Neural cell (in vitro differentiated cells): ENCODE measurements around the gene FMNL1.

ENCODE experiments used
- TF ChIP-seq, protein P1 (sequence below): fragments of 450-650 bp; IDR thresholded peaks from 2 replicates; pipeline ENCODE4 v1.5.1; 2014; ENCODE audit warnings: antibody characterized with exemption, mild to moderate bottlenecking, moderate library complexity; ENCODE audit not compliant: poor library complexity, severe bottlenecking
- TF ChIP-seq, protein P2 (sequence below): IDR thresholded peaks from 2 replicates; pipeline ENCODE4 v1.6.1; 2012; ENCODE audit warnings: borderline replicate concordance

DNA sequence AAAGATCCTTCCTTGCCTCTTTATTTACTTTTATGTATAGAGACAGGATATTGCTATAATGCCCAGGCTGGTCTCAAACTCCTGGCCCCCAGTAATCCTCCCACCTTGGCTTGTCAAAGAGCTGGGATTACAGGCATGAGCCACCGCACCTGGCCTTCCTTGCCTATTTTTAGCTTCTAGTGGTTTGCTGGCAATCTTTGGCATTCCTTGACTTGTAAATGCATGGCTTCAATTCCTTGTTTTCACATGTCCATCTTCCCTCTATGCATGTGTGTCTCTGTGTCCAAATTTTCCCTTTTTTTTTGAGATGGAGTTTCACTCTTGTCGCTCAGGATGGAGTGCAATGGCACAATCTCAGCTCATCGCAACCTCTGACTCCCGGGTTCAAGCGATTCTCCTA is 37.5 kb upstream of the FMNL1 start:
- TF ChIP-seq, protein P1, sequence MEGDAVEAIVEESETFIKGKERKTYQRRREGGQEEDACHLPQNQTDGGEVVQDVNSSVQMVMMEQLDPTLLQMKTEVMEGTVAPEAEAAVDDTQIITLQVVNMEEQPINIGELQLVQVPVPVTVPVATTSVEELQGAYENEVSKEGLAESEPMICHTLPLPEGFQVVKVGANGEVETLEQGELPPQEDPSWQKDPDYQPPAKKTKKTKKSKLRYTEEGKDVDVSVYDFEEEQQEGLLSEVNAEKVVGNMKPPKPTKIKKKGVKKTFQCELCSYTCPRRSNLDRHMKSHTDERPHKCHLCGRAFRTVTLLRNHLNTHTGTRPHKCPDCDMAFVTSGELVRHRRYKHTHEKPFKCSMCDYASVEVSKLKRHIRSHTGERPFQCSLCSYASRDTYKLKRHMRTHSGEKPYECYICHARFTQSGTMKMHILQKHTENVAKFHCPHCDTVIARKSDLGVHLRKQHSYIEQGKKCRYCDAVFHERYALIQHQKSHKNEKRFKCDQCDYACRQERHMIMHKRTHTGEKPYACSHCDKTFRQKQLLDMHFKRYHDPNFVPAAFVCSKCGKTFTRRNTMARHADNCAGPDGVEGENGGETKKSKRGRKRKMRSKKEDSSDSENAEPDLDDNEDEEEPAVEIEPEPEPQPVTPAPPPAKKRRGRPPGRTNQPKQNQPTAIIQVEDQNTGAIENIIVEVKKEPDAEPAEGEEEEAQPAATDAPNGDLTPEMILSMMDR = no peak
- TF ChIP-seq, protein P2, sequence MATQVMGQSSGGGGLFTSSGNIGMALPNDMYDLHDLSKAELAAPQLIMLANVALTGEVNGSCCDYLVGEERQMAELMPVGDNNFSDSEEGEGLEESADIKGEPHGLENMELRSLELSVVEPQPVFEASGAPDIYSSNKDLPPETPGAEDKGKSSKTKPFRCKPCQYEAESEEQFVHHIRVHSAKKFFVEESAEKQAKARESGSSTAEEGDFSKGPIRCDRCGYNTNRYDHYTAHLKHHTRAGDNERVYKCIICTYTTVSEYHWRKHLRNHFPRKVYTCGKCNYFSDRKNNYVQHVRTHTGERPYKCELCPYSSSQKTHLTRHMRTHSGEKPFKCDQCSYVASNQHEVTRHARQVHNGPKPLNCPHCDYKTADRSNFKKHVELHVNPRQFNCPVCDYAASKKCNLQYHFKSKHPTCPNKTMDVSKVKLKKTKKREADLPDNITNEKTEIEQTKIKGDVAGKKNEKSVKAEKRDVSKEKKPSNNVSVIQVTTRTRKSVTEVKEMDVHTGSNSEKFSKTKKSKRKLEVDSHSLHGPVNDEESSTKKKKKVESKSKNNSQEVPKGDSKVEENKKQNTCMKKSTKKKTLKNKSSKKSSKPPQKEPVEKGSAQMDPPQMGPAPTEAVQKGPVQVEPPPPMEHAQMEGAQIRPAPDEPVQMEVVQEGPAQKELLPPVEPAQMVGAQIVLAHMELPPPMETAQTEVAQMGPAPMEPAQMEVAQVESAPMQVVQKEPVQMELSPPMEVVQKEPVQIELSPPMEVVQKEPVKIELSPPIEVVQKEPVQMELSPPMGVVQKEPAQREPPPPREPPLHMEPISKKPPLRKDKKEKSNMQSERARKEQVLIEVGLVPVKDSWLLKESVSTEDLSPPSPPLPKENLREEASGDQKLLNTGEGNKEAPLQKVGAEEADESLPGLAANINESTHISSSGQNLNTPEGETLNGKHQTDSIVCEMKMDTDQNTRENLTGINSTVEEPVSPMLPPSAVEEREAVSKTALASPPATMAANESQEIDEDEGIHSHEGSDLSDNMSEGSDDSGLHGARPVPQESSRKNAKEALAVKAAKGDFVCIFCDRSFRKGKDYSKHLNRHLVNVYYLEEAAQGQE = no peak
